Parathyroid adenoma (tissue), 2 donors: ENCODE measurements around the gene SPINK14.

Source experiments
- H2AFZ ChIP-seq: fragments of 300-600 bp; sonication (generic); one replicate; pipeline ENCODE4 v1.7.0; 2017; ENCODE audit warnings: antibody characterized with exemption, mild to moderate bottlenecking
- H3K27ac ChIP-seq: fragments of 300-600 bp; sonication (generic); one replicate; pipeline ENCODE4 v1.7.0; 2017
- H3K27me3 ChIP-seq: fragments of 300-600 bp; sonication (generic); one replicate; pipeline ENCODE4 v1.7.0; 2017; ENCODE audit warnings: low read length; ENCODE audit not compliant: control insufficient read depth, insufficient read depth
- H3K36me3 ChIP-seq: fragments of 300-600 bp; sonication (generic); one replicate; pipeline ENCODE4 v1.7.0; 2017; ENCODE audit warnings: low read length; ENCODE audit not compliant: control insufficient read depth, insufficient read depth
- H3K4me1 ChIP-seq: fragments of 300-600 bp; sonication (generic); one replicate; pipeline ENCODE4 v1.7.0; 2017; ENCODE audit warnings: control low read depth
- H3K4me2 ChIP-seq: fragments of 300-600 bp; sonication (generic); one replicate; pipeline ENCODE4 v1.7.0; 2017; ENCODE audit warnings: low read length
- H3K4me3 ChIP-seq: fragments of 300-600 bp; sonication (generic); one replicate; pipeline ENCODE4 v1.7.0; 2017; ENCODE audit warnings: low read depth, low read length
- H3K79me2 ChIP-seq: fragments of 300-600 bp; sonication (generic); one replicate; pipeline ENCODE4 v1.7.0; 2017; ENCODE audit warnings: control low read depth
- H3K9ac ChIP-seq: fragments of 300-600 bp; sonication (generic); one replicate; pipeline ENCODE4 v1.7.0; 2017; ENCODE audit warnings: mild to moderate bottlenecking
- H3K9me3 ChIP-seq: fragments of 300-600 bp; sonication (generic); one replicate; pipeline ENCODE4 v1.7.0; 2017; ENCODE audit warnings: low read length; ENCODE audit not compliant: control insufficient read depth
- CTCF ChIP-seq: fragments of 300-600 bp; sonication (generic); IDR thresholded peaks from one replicate; pipeline ENCODE4 v1.7.0; 2017; ENCODE audit warnings: antibody characterized with exemption, mild to moderate bottlenecking
- donor health status: primary hyperparathyroidism.

The SPINK14 gene

DNA sequence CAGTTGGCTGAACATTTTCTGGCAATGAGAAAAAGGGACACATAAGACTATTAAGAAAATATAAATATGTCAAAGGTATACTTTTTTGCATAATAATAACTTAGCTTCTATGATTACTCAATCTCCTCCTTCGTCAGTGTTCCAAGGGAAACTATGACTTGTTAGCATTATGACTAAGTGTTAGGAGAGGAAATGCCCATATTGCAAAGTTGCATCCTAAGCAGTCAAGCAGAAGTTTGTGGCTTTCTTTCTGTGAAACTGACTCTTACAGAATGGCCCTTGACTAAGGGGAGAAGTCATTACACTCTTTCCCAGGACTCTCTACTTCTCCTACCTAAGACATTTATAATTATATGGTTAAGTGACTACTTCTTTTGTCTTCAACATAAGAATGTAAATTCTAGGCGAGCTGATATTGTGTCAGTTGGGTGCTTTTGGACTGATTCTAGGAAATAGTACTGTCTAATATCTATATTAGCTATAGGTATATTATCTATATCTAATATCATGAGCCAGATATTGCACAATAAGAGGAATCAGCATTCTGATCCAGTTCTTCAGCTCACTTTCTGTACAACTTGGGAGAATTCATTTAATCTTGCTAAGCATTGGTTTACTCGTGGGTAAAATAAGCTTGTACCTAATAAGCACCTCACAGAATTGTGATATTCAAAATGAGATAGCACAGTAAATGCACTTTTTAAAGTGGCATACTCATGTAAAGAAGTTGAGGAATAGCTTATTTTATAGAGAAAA is 18.1 kb downstream of the SPINK14 start:
- no peaks in the 10 kb centered on the region for H3K27me3 ChIP-seq
- no peak overlapping the region for H2AFZ ChIP-seq
- no peak overlapping the region for H3K9ac ChIP-seq
- no peak overlapping the region for H3K4me2 ChIP-seq
- H3K79me2 ChIP-seq, result no peaks in the 10 kb centered on the region
- H3K4me1 ChIP-seq, result no peaks in the 10 kb centered on the region
- no peak overlapping the region for H3K4me3 ChIP-seq
- TF ChIP-seq CTCF, result no peak
- no peaks in the 10 kb centered on the region for H3K9me3 ChIP-seq
- H3K36me3 ChIP-seq, result no peaks in the 10 kb centered on the region
- no peak overlapping the region for H3K27ac ChIP-seq

- Histone ChIP-seq H3K27me3 (no peaks in the 10 kb centered on the region), H3K9ac (no peak overlapping the region), H3K4me2 (no peak overlapping the region), H3K36me3 (no peaks in the 10 kb centered on the region), H3K9me3 (no peaks in the 10 kb centered on the region), H3K4me1 (no peaks in the 10 kb centered on the region), H3K4me3 (no peak overlapping the region), H3K27ac (no peak overlapping the region), H3K79me2 (no peaks in the 10 kb centered on the region), H2AFZ (no peak overlapping the region)
- no peak for TF ChIP-seq CTCF
Measured at GRCh38 chr5:148191010-148191409, 22.7 kb downstream of the SPINK14 start.

DNA sequence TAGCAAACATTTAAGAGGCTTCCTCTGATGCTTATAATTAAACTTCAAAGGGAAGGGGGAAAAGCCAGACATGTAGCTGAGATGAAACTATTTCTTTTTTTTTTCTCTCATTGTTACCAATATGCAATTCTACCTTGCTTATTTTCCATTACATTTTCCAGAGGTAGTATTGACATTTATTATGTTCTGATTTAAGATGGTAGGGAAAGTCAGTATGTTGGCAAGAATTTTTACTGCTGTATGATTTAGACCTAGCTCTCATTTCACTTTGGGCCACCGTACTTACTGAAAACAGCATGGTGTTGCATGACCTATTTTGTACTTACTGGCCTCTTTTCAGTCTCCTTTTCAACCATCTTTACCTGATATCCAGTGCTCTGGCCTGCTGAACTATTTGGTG is 24.9 kb downstream of the SPINK14 start:
- Histone ChIP-seq H3K27me3 (no peaks in the 10 kb centered on the region), H3K4me2 (no peak overlapping the region), H3K36me3 (no peaks in the 10 kb centered on the region), H3K9ac (no peak overlapping the region), H3K4me1 (no peaks in the 10 kb centered on the region), H2AFZ (no peak overlapping the region), H3K9me3 (no peaks in the 10 kb centered on the region), H3K27ac (no peak overlapping the region), H3K79me2 (no peaks in the 10 kb centered on the region), H3K4me3 (no peak overlapping the region)
- TF ChIP-seq CTCF, result no peak

- no peak for TF ChIP-seq CTCF
- no peaks in the 10 kb centered on the region for H3K27me3 ChIP-seq
Measured at GRCh38 chr5:148201151-148201550, 32.8 kb downstream of the SPINK14 start.

More at GRCh38 chr5:148201151-148201550, 32.8 kb downstream of the SPINK14 start:
- no peak overlapping the region for H2AFZ ChIP-seq
- no peak overlapping the region for H3K9ac ChIP-seq
- H3K36me3 ChIP-seq, result no peaks in the 10 kb centered on the region
- no peaks in the 10 kb centered on the region for H3K79me2 ChIP-seq
- no peak overlapping the region for H3K4me3 ChIP-seq
- no peaks in the 10 kb centered on the region for H3K4me1 ChIP-seq
- H3K4me2 ChIP-seq, result no peak overlapping the region
- H3K9me3 ChIP-seq, result no peaks in the 10 kb centered on the region
- H3K27ac ChIP-seq, result no peak overlapping the region
